ENCODE measurements around the gene CYBA.

Gene CYBA

GRCh38 chr16:88605186-88606147 lies 45.4 kb downstream of the CYBA start:
- no peaks in the 10 kb centered on the region for H3K27me3 ChIP-seq (replicated peaks; ENCODE audit: control insufficient read depth, insufficient read depth, low read length)
- peaks cover 24% of the 10 kb centered on the region for H3K36me3 ChIP-seq (ENCODE audit: control insufficient read depth, insufficient read depth, low read length)
- no peak for DNase-seq (ENCODE audit: extremely low read depth, insufficient read length)
- no peak overlapping the region for H3K4me3 ChIP-seq (replicated peaks; ENCODE audit: low read depth, low read length)
- no peak for TF ChIP-seq CTCF (IDR thresholded peaks at IDR 0.05; ENCODE audit: insufficient read depth, low read length, poor library complexity, severe bottlenecking)

- H3K27me3 ChIP-seq (replicated peaks; ENCODE audit: control insufficient read depth, insufficient read depth, low read length) = no peaks in the 10 kb centered on the region
- no peak overlapping the region for H3K4me3 ChIP-seq (replicated peaks; ENCODE audit: low read depth, low read length)
- H3K36me3 ChIP-seq (ENCODE audit: control insufficient read depth, insufficient read depth, low read length) = peaks cover 38% of the 10 kb centered on the region
- DNase-seq (ENCODE audit: extremely low read depth, insufficient read length) = no peak
- no peak for TF ChIP-seq CTCF (IDR thresholded peaks at IDR 0.05; ENCODE audit: insufficient read depth, low read length, poor library complexity, severe bottlenecking)
Observed at GRCh38 chr16:88602091-88602490, 48.8 kb downstream of the CYBA start.

DNA sequence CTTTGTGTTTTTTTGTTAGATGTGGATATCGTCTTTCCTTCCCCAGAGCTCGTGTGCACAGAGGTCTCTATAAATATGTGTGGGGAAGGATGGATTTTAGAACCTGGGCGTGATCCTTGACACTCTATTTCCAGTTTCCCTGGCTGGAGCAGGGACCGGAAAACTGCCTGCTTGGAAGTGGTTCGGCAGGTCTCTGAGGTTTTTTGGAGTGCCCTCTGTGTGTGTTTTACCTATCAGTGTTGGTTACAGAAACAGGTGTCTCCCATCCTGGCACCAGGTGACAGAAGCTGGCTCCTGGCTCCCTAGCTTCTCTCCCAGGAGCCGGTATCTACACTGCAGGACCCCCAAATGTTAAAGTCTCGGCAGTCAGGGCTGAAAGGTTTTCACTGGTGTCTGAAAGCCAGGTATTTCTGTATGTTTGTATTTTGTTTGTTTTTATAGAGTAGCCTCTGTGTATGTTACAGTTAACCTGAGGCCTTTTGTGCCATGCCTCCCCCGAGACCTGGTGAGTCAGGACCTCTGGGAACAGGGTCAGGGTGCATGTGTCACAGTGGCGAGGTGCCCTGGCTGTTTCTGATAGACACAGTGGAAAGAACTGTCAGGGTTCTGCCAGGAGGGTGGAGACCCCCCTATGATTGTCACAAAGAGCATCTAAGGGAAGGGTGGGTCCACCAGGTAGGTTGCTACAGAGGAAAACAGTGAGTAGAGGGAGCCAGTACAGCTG lies 49.4 kb downstream of the CYBA start:
- no peak for TF ChIP-seq CTCF (IDR thresholded peaks at IDR 0.05; ENCODE audit: insufficient read depth, low read length, poor library complexity, severe bottlenecking)
- Histone ChIP-seq H3K4me3 (replicated peaks; ENCODE audit: low read depth, low read length) (no peak overlapping the region), H3K27me3 (replicated peaks; ENCODE audit: control insufficient read depth, insufficient read depth, low read length) (no peaks in the 10 kb centered on the region), H3K36me3 (ENCODE audit: control insufficient read depth, insufficient read depth, low read length) (peaks cover 37% of the 10 kb centered on the region)
- no peak for DNase-seq (ENCODE audit: extremely low read depth, insufficient read length)

GRCh38 chr16:88600539-88600896 lies 50.3 kb downstream of the CYBA start:
- no peak for DNase-seq (ENCODE audit: extremely low read depth, insufficient read length)
- Histone ChIP-seq H3K36me3 (ENCODE audit: control insufficient read depth, insufficient read depth, low read length) (peaks cover 32% of the 10 kb centered on the region), H3K27me3 (replicated peaks; ENCODE audit: control insufficient read depth, insufficient read depth, low read length) (no peaks in the 10 kb centered on the region), H3K4me3 (replicated peaks; ENCODE audit: low read depth, low read length) (no peak overlapping the region)
- TF ChIP-seq CTCF (IDR thresholded peaks at IDR 0.05; ENCODE audit: insufficient read depth, low read length, poor library complexity, severe bottlenecking) = no peak

- no peak for TF ChIP-seq CTCF (IDR thresholded peaks at IDR 0.05; ENCODE audit: insufficient read depth, low read length, poor library complexity, severe bottlenecking)
- H3K4me3 ChIP-seq (replicated peaks; ENCODE audit: low read depth, low read length) = no peak overlapping the region
- peaks cover 29% of the 10 kb centered on the region for H3K36me3 ChIP-seq (ENCODE audit: control insufficient read depth, insufficient read depth, low read length)
- no peak for DNase-seq (ENCODE audit: extremely low read depth, insufficient read length)
- no peaks in the 10 kb centered on the region for H3K27me3 ChIP-seq (replicated peaks; ENCODE audit: control insufficient read depth, insufficient read depth, low read length)
Observed at GRCh38 chr16:88599825-88600538, 50.9 kb downstream of the CYBA start.
